ENCODE data around the gene LRRC74A. TPM values are rescaled to one million over a fixed set of nuclear protein-coding genes. Genes with fewer than 3 reads are reported as not detected.

The LRRC74A gene
- total and polyA plus RNA-seq, 9 of the 15 experiments (the other 6 are each of a cell fraction or from before 2014, with no cell fraction given), result not detected

DNA sequence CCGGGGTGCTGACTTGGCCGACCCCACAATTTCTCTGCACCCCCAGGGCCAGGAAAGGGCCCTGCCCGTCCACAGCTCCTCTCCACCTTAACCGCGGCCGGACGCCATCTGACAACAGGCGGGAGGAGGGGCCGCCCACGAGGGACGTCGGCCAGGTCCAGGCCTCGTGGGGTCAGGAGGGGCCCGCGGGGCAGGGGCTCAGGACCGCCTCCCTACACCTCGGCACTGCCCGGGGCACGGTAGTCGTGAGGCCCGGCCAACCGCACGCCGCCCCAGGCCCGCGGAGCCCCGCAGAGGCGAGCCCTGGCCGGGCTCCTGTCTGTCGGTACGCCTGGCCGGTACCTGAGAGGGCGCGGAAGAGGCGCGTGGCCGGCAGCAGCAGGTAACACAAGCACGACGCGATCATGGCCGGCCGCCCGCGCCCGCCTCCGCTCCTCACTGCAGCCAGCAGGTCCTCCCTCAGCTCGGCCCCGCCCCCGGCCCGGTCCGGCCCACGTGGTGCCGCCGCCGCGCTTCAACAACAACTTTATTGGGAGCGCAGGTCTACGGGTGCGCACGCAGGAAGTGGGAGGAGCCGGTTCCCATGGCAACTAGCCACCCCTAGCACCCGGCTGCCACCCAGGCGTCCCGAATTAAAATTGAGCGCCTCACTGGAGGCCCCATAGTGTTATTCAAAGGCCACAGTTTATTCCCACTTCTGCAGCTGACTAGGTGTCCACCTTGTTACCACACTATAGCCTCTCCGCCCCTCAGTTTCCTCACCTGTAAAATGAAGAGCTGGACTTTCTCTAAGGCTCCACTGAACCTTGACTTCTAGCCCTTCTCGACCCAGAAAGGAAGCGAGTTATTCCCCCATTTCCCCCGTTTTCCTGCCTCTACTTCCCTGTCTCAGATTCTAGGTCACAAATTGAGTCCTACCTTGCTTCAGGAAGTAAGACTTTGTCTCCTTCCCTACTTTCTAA, 13.5 kb upstream of the LRRC74A start, which contains the start of gene ANGEL1 (continued):
- TF ChIP-seq NR3C1 (CRISPR knock-in tag; IDR thresholded peaks at IDR 0.05) (no peak), STAT5A (IDR thresholded peaks at IDR 0.05; ENCODE audit: borderline replicate concordance, low read length) (peak; percentile 27; the same call in 1 of the 2 replicates), JUNB (CRISPR knock-in tag; conservative IDR thresholded peaks at IDR 0.05) (no peak), PRPF4 (IDR thresholded peaks at IDR 0.05; ENCODE audit: insufficient read depth, low read depth, low read length, poor library complexity, severe bottlenecking) (peak; percentile 88), ZNF263 (CRISPR knock-in tag; IDR thresholded peaks at IDR 0.05; ENCODE audit: borderline replicate concordance) (peak; percentile 91), FUS (optimal IDR thresholded peaks at IDR 0.05; ENCODE audit: low read depth, low read length) (no peak), HDAC6 (IDR thresholded peaks at IDR 0.05; ENCODE audit: low read depth, low read length) (no peak), CBFA2T2 (conservative IDR thresholded peaks at IDR 0.05) (peak; percentile 27; the same call in 1 of the 2 replicates), THAP12 (CRISPR knock-in tag; IDR thresholded peaks at IDR 0.05) (peak; percentile 51; the same call in 1 of the 2 replicates), RBM14 (IDR thresholded peaks at IDR 0.05; ENCODE audit: borderline replicate concordance, insufficient read depth, low read depth, low read length) (no peak), ESRRA (IDR thresholded peaks at IDR 0.05; ENCODE audit: borderline replicate concordance, low read depth) (peak; percentile 36; the same call in 1 of the 2 replicates), ILK (tag; IDR thresholded peaks at IDR 0.05; ENCODE audit: borderline replicate concordance, low read depth) (no peak), CREB3L1 (IDR thresholded peaks at IDR 0.05; ENCODE audit: borderline replicate concordance, low read depth) (peak; percentile 30; the same call in 1 of the 2 replicates), DNMT1 (IDR thresholded peaks at IDR 0.05) (no peak), RCOR1 (IDR thresholded peaks at IDR 0.05; ENCODE audit: borderline replicate concordance in 1 of 2, low read depth in 2 of 2, low read length in 2 of 2) (peak in 1 of 2 experiments; percentile 36; a peak in 1 of 4 replicates), EZH2 (IDR thresholded peaks at IDR 0.05; ENCODE audit: borderline replicate concordance, low read depth, low read length) (no peak), MAZ (CRISPR knock-in tag; conservative IDR thresholded peaks at IDR 0.05 in 1 of 2, IDR thresholded peaks at IDR 0.05 in 1 of 2) (peak; percentile 79 to 91), DDX20 (tag; IDR thresholded peaks at IDR 0.05; ENCODE audit: low read depth) (no peak), SLC30A9 (CRISPR knock-in tag; IDR thresholded peaks at IDR 0.05) (no peak)
- TF ChIP-seq, protein P1, sequence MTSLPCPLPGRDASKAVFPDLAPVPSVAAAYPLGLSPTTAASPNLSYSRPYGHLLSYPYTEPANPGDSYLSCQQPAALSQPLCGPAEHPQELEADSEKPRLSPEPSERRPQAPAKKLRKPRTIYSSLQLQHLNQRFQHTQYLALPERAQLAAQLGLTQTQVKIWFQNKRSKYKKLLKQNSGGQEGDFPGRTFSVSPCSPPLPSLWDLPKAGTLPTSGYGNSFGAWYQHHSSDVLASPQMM (CRISPR knock-in tag; IDR thresholded peaks at IDR 0.05), result no peak
- TF ChIP-seq, protein P2, sequence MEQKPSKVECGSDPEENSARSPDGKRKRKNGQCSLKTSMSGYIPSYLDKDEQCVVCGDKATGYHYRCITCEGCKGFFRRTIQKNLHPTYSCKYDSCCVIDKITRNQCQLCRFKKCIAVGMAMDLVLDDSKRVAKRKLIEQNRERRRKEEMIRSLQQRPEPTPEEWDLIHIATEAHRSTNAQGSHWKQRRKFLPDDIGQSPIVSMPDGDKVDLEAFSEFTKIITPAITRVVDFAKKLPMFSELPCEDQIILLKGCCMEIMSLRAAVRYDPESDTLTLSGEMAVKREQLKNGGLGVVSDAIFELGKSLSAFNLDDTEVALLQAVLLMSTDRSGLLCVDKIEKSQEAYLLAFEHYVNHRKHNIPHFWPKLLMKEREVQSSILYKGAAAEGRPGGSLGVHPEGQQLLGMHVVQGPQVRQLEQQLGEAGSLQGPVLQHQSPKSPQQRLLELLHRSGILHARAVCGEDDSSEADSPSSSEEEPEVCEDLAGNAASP (IDR thresholded peaks at IDR 0.05), result no peak

Measured in K562 (cell line).